T-helper 1 cell treated with Interleukin-12 subunit alpha and Interleukin-12 subunit beta and Interleukin-4 antibody, amounts not matched to agents 30 μg/mL and 1 μg/mL, for 36 hours (primary cell): ENCODE data around the gene MLANA.

Experiments used
- H3K27ac Mint-ChIP-seq: one replicate; pipeline ENCODE4 v1.8.0; 2021; ENCODE audit warnings: mild to moderate bottlenecking, mixed read lengths
- H3K27me3 Mint-ChIP-seq: one replicate; pipeline ENCODE4 v1.8.0; 2021; ENCODE audit warnings: low read depth, mixed read lengths
- H3K36me3 Mint-ChIP-seq: one replicate; pipeline ENCODE4 v1.8.0; 2021; ENCODE audit warnings: low read depth, mixed read lengths
- H3K4me1 Mint-ChIP-seq: one replicate; pipeline ENCODE4 v1.8.0; 2021; ENCODE audit warnings: low read depth, mixed read lengths
- H3K4me3 Mint-ChIP-seq: one replicate; pipeline ENCODE4 v1.8.0; 2021; ENCODE audit warnings: mild to moderate bottlenecking, moderate library complexity, mixed read lengths
- H3K9me3 Mint-ChIP-seq: one replicate; pipeline ENCODE4 v1.8.0; 2021; ENCODE audit warnings: mixed read lengths

The MLANA gene

GRCh38 chr9:5890641-5891040 is at the start of gene MLANA:
Gene MLANA, plus strand, starts transcription at chr9:5890889. Its CDS starts 1,586 bp downstream, at chr9:5892475.
- Mint-ChIP-seq H3K36me3 (peaks cover 2% of the 10 kb centered on the region), H3K4me1 (peaks cover 8% of the 10 kb centered on the region), H3K27me3 (no peaks in the 10 kb centered on the region), H3K4me3 (no peak within 1 kb of the TSS), H3K9me3 (no peaks in the 10 kb centered on the region), H3K27ac (peak within 1 kb of the TSS; percentile 28)

- Mint-ChIP-seq H3K4me3 (peak overlapping the region; percentile 75), H3K9me3 (peaks cover 23% of the 10 kb centered on the region), H3K4me1 (peaks cover 71% of the 10 kb centered on the region), H3K36me3 (peaks cover 26% of the 10 kb centered on the region), H3K27me3 (no peaks in the 10 kb centered on the region), H3K27ac (peak overlapping the region; percentile 90)
Measured at GRCh38 chr9:5841771-5842573, 48.7 kb upstream of the MLANA start.

GRCh38 chr9:5842929-5843793 is 47.5 kb upstream of the MLANA start:
- Mint-ChIP-seq H3K27me3 (no peaks in the 10 kb centered on the region), H3K27ac (peak overlapping the region; percentile 89), H3K4me1 (peaks cover 75% of the 10 kb centered on the region), H3K36me3 (peaks cover 28% of the 10 kb centered on the region), H3K9me3 (peaks cover 24% of the 10 kb centered on the region), H3K4me3 (peak overlapping the region; percentile 65)

- Mint-ChIP-seq H3K36me3 (peaks cover 31% of the 10 kb centered on the region), H3K9me3 (peaks cover 24% of the 10 kb centered on the region), H3K27ac (peak overlapping the region; percentile 89), H3K4me3 (peak overlapping the region; percentile 65), H3K4me1 (peaks cover 78% of the 10 kb centered on the region), H3K27me3 (no peaks in the 10 kb centered on the region)
Measured at GRCh38 chr9:5843794-5844471, 46.8 kb upstream of the MLANA start.

- Mint-ChIP-seq H3K36me3 (peaks cover 34% of the 10 kb centered on the region), H3K4me3 (peak overlapping the region; percentile 65), H3K9me3 (peaks cover 24% of the 10 kb centered on the region), H3K27me3 (no peaks in the 10 kb centered on the region), H3K27ac (peak overlapping the region; percentile 89), H3K4me1 (peaks cover 74% of the 10 kb centered on the region)
Measured at GRCh38 chr9:5845157-5845531, 45.5 kb upstream of the MLANA start.

GRCh38 chr9:5846096-5846495 is 44.6 kb upstream of the MLANA start:
- no peak overlapping the region for H3K4me3 Mint-ChIP-seq
- H3K27ac Mint-ChIP-seq, result peak overlapping the region; percentile 56
- peaks cover 20% of the 10 kb centered on the region for H3K9me3 Mint-ChIP-seq
- peaks cover 76% of the 10 kb centered on the region for H3K4me1 Mint-ChIP-seq
- peaks cover 35% of the 10 kb centered on the region for H3K36me3 Mint-ChIP-seq
- H3K27me3 Mint-ChIP-seq, result no peaks in the 10 kb centered on the region

- H3K27me3 Mint-ChIP-seq, result no peaks in the 10 kb centered on the region
- peaks cover 18% of the 10 kb centered on the region for H3K9me3 Mint-ChIP-seq
- no peak overlapping the region for H3K27ac Mint-ChIP-seq
- peaks cover 34% of the 10 kb centered on the region for H3K36me3 Mint-ChIP-seq
- H3K4me1 Mint-ChIP-seq, result peaks cover 76% of the 10 kb centered on the region
- H3K4me3 Mint-ChIP-seq, result no peak overlapping the region
Measured at GRCh38 chr9:5846501-5846921, 44.2 kb upstream of the MLANA start.

- H3K36me3 Mint-ChIP-seq, result peaks cover 30% of the 10 kb centered on the region
- no peak overlapping the region for H3K4me3 Mint-ChIP-seq
- H3K9me3 Mint-ChIP-seq, result peaks cover 8% of the 10 kb centered on the region
- no peaks in the 10 kb centered on the region for H3K27me3 Mint-ChIP-seq
- peaks cover 78% of the 10 kb centered on the region for H3K4me1 Mint-ChIP-seq
- no peak overlapping the region for H3K27ac Mint-ChIP-seq
Measured at GRCh38 chr9:5848372-5848882, 42.3 kb upstream of the MLANA start.

- peak overlapping the region; percentile 83 for H3K27ac Mint-ChIP-seq
- peak overlapping the region; percentile 27 for H3K4me3 Mint-ChIP-seq
- peaks cover 37% of the 10 kb centered on the region for H3K36me3 Mint-ChIP-seq
- peaks cover 18% of the 10 kb centered on the region for H3K9me3 Mint-ChIP-seq
- H3K27me3 Mint-ChIP-seq, result no peaks in the 10 kb centered on the region
- H3K4me1 Mint-ChIP-seq, result peaks cover 65% of the 10 kb centered on the region
Measured at GRCh38 chr9:5850724-5851122, 40.0 kb upstream of the MLANA start.

- peaks cover 59% of the 10 kb centered on the region for H3K4me1 Mint-ChIP-seq
- peak overlapping the region; percentile 83 for H3K27ac Mint-ChIP-seq
- H3K9me3 Mint-ChIP-seq, result peaks cover 15% of the 10 kb centered on the region
Measured at GRCh38 chr9:5851445-5851844, 39.2 kb upstream of the MLANA start.

GRCh38 chr9:5852987-5853386 is 37.7 kb upstream of the MLANA start:
- Mint-ChIP-seq H3K27ac (peak overlapping the region; percentile 82), H3K9me3 (peaks cover 10% of the 10 kb centered on the region), H3K36me3 (peaks cover 31% of the 10 kb centered on the region), H3K4me1 (peaks cover 56% of the 10 kb centered on the region), H3K4me3 (no peak overlapping the region), H3K27me3 (no peaks in the 10 kb centered on the region)

More at GRCh38 chr9:5851445-5851844, 39.2 kb upstream of the MLANA start:
- H3K36me3 Mint-ChIP-seq, result peaks cover 37% of the 10 kb centered on the region
- peak overlapping the region; percentile 27 for H3K4me3 Mint-ChIP-seq
- no peaks in the 10 kb centered on the region for H3K27me3 Mint-ChIP-seq

- H3K27ac Mint-ChIP-seq, result peak overlapping the region; percentile 82
- no peaks in the 10 kb centered on the region for H3K27me3 Mint-ChIP-seq
- H3K4me3 Mint-ChIP-seq, result no peak overlapping the region
- peaks cover 10% of the 10 kb centered on the region for H3K9me3 Mint-ChIP-seq
- H3K4me1 Mint-ChIP-seq, result peaks cover 51% of the 10 kb centered on the region
- peaks cover 27% of the 10 kb centered on the region for H3K36me3 Mint-ChIP-seq
Measured at GRCh38 chr9:5853617-5854016, 37.1 kb upstream of the MLANA start.

- Mint-ChIP-seq H3K4me1 (peaks cover 48% of the 10 kb centered on the region), H3K36me3 (peaks cover 29% of the 10 kb centered on the region), H3K4me3 (no peak overlapping the region), H3K9me3 (peaks cover 10% of the 10 kb centered on the region), H3K27me3 (no peaks in the 10 kb centered on the region), H3K27ac (no peak overlapping the region)
Measured at GRCh38 chr9:5854063-5854790, 36.5 kb upstream of the MLANA start.
